Measurements from ENCODE around the gene PTP4A1. TPM values are rescaled to one million over a fixed set of nuclear protein-coding genes. Genes with fewer than 3 reads are reported as not detected.

PTP4A1 gene
- polyA plus RNA-seq, 1 of the 3 experiments (the other 2 are of a cell fraction) = 12.5 TPM

GRCh38 chr6:63537201-63537958 lies 34.9 kb upstream of the PTP4A1 start:
- Histone ChIP-seq H3F3A (replicated peaks; ENCODE audit: insufficient read depth) (no peaks in the 10 kb centered on the region), H3K4me1 (ENCODE audit: control insufficient read depth in 1 of 2, insufficient read depth in 2 of 2, low read depth in 1 of 2, low read length in 1 of 2) (no peaks in the 10 kb centered on the region), H3K36me3 (replicated peaks in 1 of 2; ENCODE audit: control insufficient read depth in 1 of 2, insufficient read depth in 2 of 2, low read length in 1 of 2) (no peaks in the 10 kb centered on the region), H3K4me2 (no peak overlapping the region), H3K79me2 (ENCODE audit: insufficient read depth) (no peaks in the 10 kb centered on the region), H3K27me3 (ENCODE audit: insufficient read depth) (no peaks in the 10 kb centered on the region), H3K9ac (no peak overlapping the region), H3K9me3 (no peaks in the 10 kb centered on the region), H4K20me1 (ENCODE audit: insufficient read depth) (no peaks in the 10 kb centered on the region), H3K9me2 (no peaks in the 10 kb centered on the region), H2AFZ (ENCODE audit: low read depth) (no peak overlapping the region), H3K27ac (ENCODE audit: low read depth in 2 of 2, low read length in 1 of 2) (no peak overlapping the region), H3K4me3 (ENCODE audit: low read depth in 2 of 2, low read length in 1 of 2) (no peak overlapping the region)
- POLR2A ChIA-PET = no interaction called here
- DNase-seq = no peak
- TF ChIP-seq PBX3 (IDR thresholded peaks at IDR 0.05) (no peak), FOSL2 (IDR thresholded peaks at IDR 0.05; ENCODE audit: borderline replicate concordance, low read depth) (no peak), RXRA (IDR thresholded peaks at IDR 0.05; ENCODE audit: borderline replicate concordance, low read depth) (no peak), NRF1 (IDR thresholded peaks at IDR 0.05; ENCODE audit: low read depth, low read length) (no peak), RCOR1 (IDR thresholded peaks at IDR 0.05; ENCODE audit: low read length) (no peak), USF2 (IDR thresholded peaks at IDR 0.05; ENCODE audit: borderline replicate concordance, low read depth, low read length) (no peak), GABPA (IDR thresholded peaks at IDR 0.05; ENCODE audit: low read depth) (no peak), SMC3 (IDR thresholded peaks at IDR 0.05; ENCODE audit: low read depth, low read length) (no peak), TCF12 (IDR thresholded peaks at IDR 0.05) (no peak), GATA2 (CRISPR knock-in tag; IDR thresholded peaks at IDR 0.05) (no peak), IRF3 (IDR thresholded peaks at IDR 0.05; ENCODE audit: low read depth, low read length) (no peak), MXI1 (IDR thresholded peaks at IDR 0.05; ENCODE audit: low read depth, low read length) (no peak), REST (IDR thresholded peaks at IDR 0.05; ENCODE audit: low read depth, low read length) (no peak), RFX5 (IDR thresholded peaks at IDR 0.05; ENCODE audit: low read length) (no peak), USF1 (IDR thresholded peaks at IDR 0.05; ENCODE audit: borderline replicate concordance, low read depth) (no peak), CTCF (IDR thresholded peaks at IDR 0.05) (no peak), CHD2 (IDR thresholded peaks at IDR 0.05; ENCODE audit: low read length, partially characterized antibody) (no peak)
- WGBS (ENCODE audit: low lambda C conversion rate) = 68% methylated on average over 9 of the region's 9 CpGs
- CTCF ChIA-PET = no interaction called here

Data from SK-N-SH (cell line).